WTC11 (cell line): ENCODE measurements around the gene C1QB. TPM values are rescaled to one million over a fixed set of nuclear protein-coding genes. Genes with fewer than 3 reads are reported as not detected.

ENCODE experiments used
- ATAC-seq: fragments of 200-7000 bp; cut with Tn5 transposase; 2 replicates; pipeline ENCODE4 v1.10.0; 2021; ENCODE audit warnings: mild to moderate bottlenecking, moderate library complexity
- CTCF ChIA-PET: fragments of 300-600 bp; sonication (Branson Sonifier 250); formaldehyde crosslinking; loops from one replicate; lab custom pipeline; 2021; ENCODE audit warnings: antibody characterized with exemption; lab: Charles Lee
- POLR2A ChIA-PET: fragments of 350-600 bp; sonication (Branson Sonifier 250); formaldehyde crosslinking; loops from one replicate; lab custom pipeline; 2021; ENCODE audit warnings: antibody characterized with exemption; lab: Charles Lee
- DNase-seq: peaks from one replicate; pipeline ENCODE4 v3.0.0; 2021; ENCODE audit warnings: low spot score
- H3K27ac Mint-ChIP-seq: 2 replicates; pipeline ENCODE4 v1.8.0; 2021; ENCODE audit warnings: mixed read lengths
- H3K27me3 Mint-ChIP-seq: 2 replicates; pipeline ENCODE4 v1.8.0; 2021; ENCODE audit warnings: low read depth, mild to moderate bottlenecking, moderate library complexity, mixed read lengths
- H3K36me3 Mint-ChIP-seq: 2 replicates; pipeline ENCODE4 v1.8.0; 2021; ENCODE audit warnings: mixed read lengths
- H3K4me1 Mint-ChIP-seq: 2 replicates; pipeline ENCODE4 v1.8.0; 2022; ENCODE audit warnings: mixed read lengths
- H3K4me3 Mint-ChIP-seq: 2 replicates; pipeline ENCODE4 v1.8.0; 2021; ENCODE audit warnings: mild to moderate bottlenecking, moderate library complexity, mixed read lengths
- H3K9me3 Mint-ChIP-seq: 2 replicates; pipeline ENCODE4 v1.8.0; 2021; ENCODE audit warnings: mixed read lengths
- AFF4 ChIP-seq: sonication (generic); formaldehyde crosslinking; IDR thresholded peaks from 2 replicates; pipeline ENCODE4 v1.8.1; 2023; ENCODE audit warnings: mild to moderate bottlenecking, missing genetic modification reagents, borderline replicate concordance
- ATF1 ChIP-seq: sonication (generic); formaldehyde crosslinking; IDR thresholded peaks from 2 replicates; pipeline ENCODE4 v1.8.1; 2023; ENCODE audit warnings: mild to moderate bottlenecking, moderate library complexity, missing genetic modification reagents
- ERG ChIP-seq: fragments of 250-450 bp; sonication (Bioruptor Pico); IDR thresholded peaks from 2 replicates; pipeline ENCODE4 v1.8.0; 2021; ENCODE audit warnings: mild to moderate bottlenecking
- ETV6 ChIP-seq: sonication (generic); formaldehyde crosslinking; IDR thresholded peaks from 2 replicates; pipeline ENCODE4 v1.8.1; 2022; ENCODE audit warnings: mild to moderate bottlenecking, missing genetic modification reagents
- FOXK1 ChIP-seq: sonication (generic); formaldehyde crosslinking; IDR thresholded peaks from 2 replicates; pipeline ENCODE4 v1.8.0; 2022; ENCODE audit warnings: mild to moderate bottlenecking, moderate library complexity, missing genetic modification reagents
- MAX ChIP-seq: sonication (generic); formaldehyde crosslinking; IDR thresholded peaks from 2 replicates; pipeline ENCODE4 v1.8.0; 2022; ENCODE audit warnings: mild to moderate bottlenecking, missing genetic modification reagents
- NFE2L1 ChIP-seq: sonication (generic); formaldehyde crosslinking; IDR thresholded peaks from 2 replicates; pipeline ENCODE4 v1.8.1; 2023; ENCODE audit warnings: missing genetic modification reagents
- NFYB ChIP-seq: sonication (generic); formaldehyde crosslinking; conservative IDR thresholded peaks from 2 replicates; pipeline ENCODE4 v1.8.0; 2022; ENCODE audit warnings: low read depth, missing genetic modification reagents
- NR3C1 ChIP-seq: sonication (generic); formaldehyde crosslinking; conservative IDR thresholded peaks from 2 replicates; pipeline ENCODE4 v1.8.1; 2023; ENCODE audit warnings: low read depth, mild to moderate bottlenecking, missing genetic modification reagents
- PRRX2 ChIP-seq: fragments of 250-450 bp; sonication (Bioruptor Pico); IDR thresholded peaks from 2 replicates; pipeline ENCODE4 v1.8.0; 2021; ENCODE audit warnings: mild to moderate bottlenecking
- SMAD3 ChIP-seq: sonication (generic); formaldehyde crosslinking; IDR thresholded peaks from 2 replicates; pipeline ENCODE4 v1.8.0; 2022; ENCODE audit warnings: missing genetic modification reagents, mild to moderate bottlenecking, borderline replicate concordance
- TEAD1 ChIP-seq: sonication (generic); formaldehyde crosslinking; IDR thresholded peaks from 2 replicates; pipeline ENCODE4 v1.8.0; 2022; ENCODE audit warnings: mild to moderate bottlenecking, missing genetic modification reagents
- ZNF219 ChIP-seq: sonication (generic); formaldehyde crosslinking; IDR thresholded peaks from 2 replicates; pipeline ENCODE4 v1.8.0; 2023; ENCODE audit warnings: missing genetic modification reagents, mild to moderate bottlenecking, borderline replicate concordance
- ZNF396 ChIP-seq: fragments of 250-450 bp; sonication (Bioruptor Pico); IDR thresholded peaks from 2 replicates; pipeline ENCODE4 v1.8.0; 2021; ENCODE audit warnings: mild to moderate bottlenecking, moderate library complexity, borderline replicate concordance
- ZNF416 ChIP-seq: fragments of 250-450 bp; sonication (Bioruptor Pico); IDR thresholded peaks from 2 replicates; pipeline ENCODE4 v1.9.0; 2021; ENCODE audit warnings: mild to moderate bottlenecking, inconsistent platforms
- ZNF425 ChIP-seq: fragments of 250-450 bp; sonication (Bioruptor Pico); conservative IDR thresholded peaks from 2 replicates; pipeline ENCODE4 v1.9.0; 2021; ENCODE audit warnings: mild to moderate bottlenecking
- total RNA-seq: library from RNA; stranded (reverse); gene quantifications from 3 replicates; pipeline ENCODE4 v1.2.3, GENCODE V29; 2021
- TF ChIP-seq, protein P1 (sequence below): fragments of 250-450 bp; sonication (Bioruptor Pico); IDR thresholded peaks from 2 replicates; pipeline ENCODE4 v1.9.0; 2021; ENCODE audit warnings: mild to moderate bottlenecking, borderline replicate concordance

Gene C1QB
- total RNA-seq, 1 experiment from 2014 or later: 0.61 TPM

DNA sequence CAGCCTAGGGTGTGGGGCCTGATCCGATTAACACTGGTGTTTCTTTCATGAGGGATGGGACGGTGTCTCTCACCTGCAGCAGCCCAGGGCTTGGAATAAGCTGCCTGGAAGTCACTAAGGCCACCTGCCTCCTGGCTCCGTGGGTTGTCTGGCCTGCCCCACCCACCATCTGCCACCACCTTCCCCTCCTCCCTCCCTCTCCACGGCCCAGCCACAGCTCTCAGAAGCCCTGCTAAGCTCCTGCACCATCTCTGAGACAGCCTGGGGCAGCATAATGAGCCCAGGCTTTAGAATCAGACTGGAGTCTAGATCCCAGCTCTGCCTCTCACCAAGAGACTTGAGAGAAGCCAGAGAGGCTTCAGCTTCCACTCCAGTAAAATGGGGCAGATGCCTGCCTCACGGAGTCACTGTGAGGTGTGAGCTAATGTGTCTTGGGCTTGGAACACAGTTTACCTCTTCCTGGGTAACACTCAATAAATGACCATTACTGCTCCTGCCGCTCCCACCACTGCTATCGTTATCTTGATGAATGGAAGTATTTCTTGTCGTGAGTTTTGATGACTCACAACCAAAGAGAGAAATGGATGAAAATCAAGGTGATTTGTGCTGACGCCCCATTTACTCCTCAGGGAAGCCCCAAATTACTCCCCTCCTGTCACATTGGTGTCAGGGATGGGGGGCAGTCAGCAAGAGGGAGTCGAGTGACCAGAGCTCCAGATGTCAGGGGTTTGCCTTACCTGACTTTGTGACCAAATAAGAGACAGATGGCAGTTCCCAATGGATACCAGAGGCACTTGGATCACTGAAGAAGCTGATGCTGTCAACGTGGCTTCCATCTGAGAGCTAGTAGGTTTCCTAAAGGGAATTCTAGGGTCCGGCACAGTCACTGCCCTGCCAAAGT is 40.1 kb upstream of the C1QB start (continued):
- TF ChIP-seq FOXK1 (no peak), NR3C1 (CRISPR knock-in tag) (no peak)

DNA sequence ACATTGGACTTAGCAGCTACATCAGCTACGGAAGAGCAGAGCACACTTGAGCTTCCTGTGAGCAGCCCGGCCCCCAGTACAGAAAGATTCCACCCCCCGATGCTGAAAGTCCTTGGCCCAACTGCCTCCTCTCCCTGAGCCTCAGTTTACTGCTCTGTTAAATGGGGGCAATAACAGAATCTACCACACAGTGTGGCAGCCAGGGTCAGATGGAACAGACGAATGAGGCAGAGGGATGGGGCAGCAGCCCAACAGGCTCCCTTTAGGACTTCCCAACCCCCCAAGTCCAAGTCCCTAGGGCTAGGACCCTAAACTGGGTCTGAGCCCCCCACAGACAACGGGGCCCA is 39.5 kb upstream of the C1QB start:
- DNase-seq (no peak), ATAC-seq (no peak)
- Mint-ChIP-seq H3K27ac (no peak overlapping the region), H3K27me3 (no peaks in the 10 kb centered on the region; the same call in 1 of the 2 replicates), H3K9me3 (no peaks in the 10 kb centered on the region), H3K4me1 (peaks cover 8% of the 10 kb centered on the region), H3K36me3 (no peaks in the 10 kb centered on the region), H3K4me3 (no peak overlapping the region)
- ChIA-PET POLR2A (no interaction called here), CTCF (no interaction called here)
- TF ChIP-seq NFYB (no peak), ZNF416 (CRISPR knock-in tag) (no peak), ETV6 (no peak)

DNA sequence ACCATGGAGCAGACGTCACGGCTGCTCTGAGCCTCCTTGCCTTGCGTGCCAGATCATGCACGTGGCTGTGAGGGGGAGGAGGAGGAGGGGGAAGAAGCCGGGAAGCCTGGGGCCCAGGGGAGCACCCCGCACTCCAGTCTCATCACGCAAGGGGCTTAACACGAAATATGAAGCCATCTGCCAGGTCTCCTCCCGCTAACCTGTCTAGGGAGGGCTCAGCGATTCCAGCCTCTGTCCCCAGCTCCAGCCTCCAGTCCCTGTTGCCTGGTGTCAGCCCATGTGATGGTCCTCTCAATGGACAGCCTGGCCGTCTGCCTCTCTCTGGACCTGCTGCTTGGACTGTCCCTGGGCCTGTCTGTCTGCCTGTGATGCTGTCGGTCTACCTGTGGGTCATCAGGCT is 39.1 kb upstream of the C1QB start:
- ChIA-PET POLR2A (no interaction called here), CTCF (no interaction called here)
- H3K4me3 Mint-ChIP-seq: no peak overlapping the region
- DNase-seq (no peak), ATAC-seq (no peak)
- H3K27me3 Mint-ChIP-seq: no peaks in the 10 kb centered on the region; the same call in 1 of the 2 replicates
- peaks cover 5% of the 10 kb centered on the region for H3K4me1 Mint-ChIP-seq
- no peaks in the 10 kb centered on the region for H3K36me3 Mint-ChIP-seq
- H3K9me3 Mint-ChIP-seq: no peaks in the 10 kb centered on the region
- H3K27ac Mint-ChIP-seq: no peak overlapping the region
- TF ChIP-seq SMAD3 (CRISPR knock-in tag): no peak
- no peak for TF ChIP-seq TEAD1 (CRISPR knock-in tag)
- TF ChIP-seq ERG (CRISPR knock-in tag): no peak

- DNase-seq (no peak), ATAC-seq (no peak)
- CTCF ChIA-PET: interaction anchor here (1.3 kb wide), 1 partner anchor 24 kb away, joined by 3 read pairs; no protein-coding TSS in a partner anchor
- Mint-ChIP-seq H3K4me1 (no peaks in the 10 kb centered on the region; the same call in 1 of the 2 replicates), H3K36me3 (no peaks in the 10 kb centered on the region), H3K4me3 (no peak overlapping the region), H3K27me3 (no peaks in the 10 kb centered on the region; the same call in 1 of the 2 replicates), H3K9me3 (no peaks in the 10 kb centered on the region), H3K27ac (no peak overlapping the region)
- POLR2A ChIA-PET: no interaction called here
- no peak for TF ChIP-seq AFF4 (CRISPR knock-in tag)
- no peak for TF ChIP-seq ZNF425 (CRISPR knock-in tag)
- TF ChIP-seq ZNF396 (CRISPR knock-in tag): no peak
- no peak for TF ChIP-seq ATF1 (CRISPR knock-in tag)
- no peak for TF ChIP-seq PRRX2
- no peak for TF ChIP-seq NFE2L1 (CRISPR knock-in tag)
- TF ChIP-seq, protein P1, sequence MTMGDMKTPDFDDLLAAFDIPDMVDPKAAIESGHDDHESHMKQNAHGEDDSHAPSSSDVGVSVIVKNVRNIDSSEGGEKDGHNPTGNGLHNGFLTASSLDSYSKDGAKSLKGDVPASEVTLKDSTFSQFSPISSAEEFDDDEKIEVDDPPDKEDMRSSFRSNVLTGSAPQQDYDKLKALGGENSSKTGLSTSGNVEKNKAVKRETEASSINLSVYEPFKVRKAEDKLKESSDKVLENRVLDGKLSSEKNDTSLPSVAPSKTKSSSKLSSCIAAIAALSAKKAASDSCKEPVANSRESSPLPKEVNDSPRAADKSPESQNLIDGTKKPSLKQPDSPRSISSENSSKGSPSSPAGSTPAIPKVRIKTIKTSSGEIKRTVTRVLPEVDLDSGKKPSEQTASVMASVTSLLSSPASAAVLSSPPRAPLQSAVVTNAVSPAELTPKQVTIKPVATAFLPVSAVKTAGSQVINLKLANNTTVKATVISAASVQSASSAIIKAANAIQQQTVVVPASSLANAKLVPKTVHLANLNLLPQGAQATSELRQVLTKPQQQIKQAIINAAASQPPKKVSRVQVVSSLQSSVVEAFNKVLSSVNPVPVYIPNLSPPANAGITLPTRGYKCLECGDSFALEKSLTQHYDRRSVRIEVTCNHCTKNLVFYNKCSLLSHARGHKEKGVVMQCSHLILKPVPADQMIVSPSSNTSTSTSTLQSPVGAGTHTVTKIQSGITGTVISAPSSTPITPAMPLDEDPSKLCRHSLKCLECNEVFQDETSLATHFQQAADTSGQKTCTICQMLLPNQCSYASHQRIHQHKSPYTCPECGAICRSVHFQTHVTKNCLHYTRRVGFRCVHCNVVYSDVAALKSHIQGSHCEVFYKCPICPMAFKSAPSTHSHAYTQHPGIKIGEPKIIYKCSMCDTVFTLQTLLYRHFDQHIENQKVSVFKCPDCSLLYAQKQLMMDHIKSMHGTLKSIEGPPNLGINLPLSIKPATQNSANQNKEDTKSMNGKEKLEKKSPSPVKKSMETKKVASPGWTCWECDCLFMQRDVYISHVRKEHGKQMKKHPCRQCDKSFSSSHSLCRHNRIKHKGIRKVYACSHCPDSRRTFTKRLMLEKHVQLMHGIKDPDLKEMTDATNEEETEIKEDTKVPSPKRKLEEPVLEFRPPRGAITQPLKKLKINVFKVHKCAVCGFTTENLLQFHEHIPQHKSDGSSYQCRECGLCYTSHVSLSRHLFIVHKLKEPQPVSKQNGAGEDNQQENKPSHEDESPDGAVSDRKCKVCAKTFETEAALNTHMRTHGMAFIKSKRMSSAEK (CRISPR knock-in tag): no peak
- TF ChIP-seq ZNF219: no peak
- no peak for TF ChIP-seq MAX
Observed at GRCh38 chr1:22615886-22616285, 37.1 kb upstream of the C1QB start.
